Adrenal gland (tissue), 12 donors: ENCODE measurements around the gene CTCF. TPM values are rescaled to one million over a fixed set of nuclear protein-coding genes. Genes with fewer than 3 reads are reported as not detected.

ENCODE experiments used
- DNase-seq, 7 donors: peaks; one replicate each; pipeline ENCODE4 v3.0.0-alpha.2; 2019 to 2020
- H3K27ac ChIP-seq, 5 donors: fragments of 200-600 bp; sonication (generic) in 4 of 5; 1 replicate in 3 of 5; 2 replicates in 2 of 5; pipeline versions ENCODE4 v1.5.1 to v1.8.0; 2016 to 2020; ENCODE audit warnings: mild to moderate bottlenecking in 1 of 5
- H3K27me3 ChIP-seq: fragments of 200-600 bp; 2 replicates; pipeline ENCODE4 v1.8.0; 2021
- H3K36me3 ChIP-seq, 2 donors: fragments of 200-600 bp; replicated peaks in 1 of 2; 1 replicate in 1 of 2; 2 replicates in 1 of 2; pipeline versions ENCODE4 v1.5.1 to v1.8.0; 2018 to 2022
- H3K4me1 ChIP-seq, 2 donors: fragments of 200-600 bp; replicated peaks in 1 of 2; 1 replicate in 1 of 2; 2 replicates in 1 of 2; pipeline versions ENCODE4 v1.5.1 to v1.8.0; 2018 to 2021
- H3K4me3 ChIP-seq, 4 donors: fragments of 200-600 bp; sonication (generic) in 3 of 4; one replicate each; pipeline ENCODE4 v1.5.1; 2016 to 2018
- H3K9me3 ChIP-seq, 3 donors: fragments of 200-600 bp; sonication (generic) in 1 of 3; replicated peaks in 1 of 3; 1 replicate in 2 of 3; 2 replicates in 1 of 3; pipeline versions ENCODE4 v1.5.1 to v1.8.0; 2016 to 2021
- POLR2A ChIP-seq, 2 donors: fragments of 450-650 bp; IDR thresholded peaks; one replicate each; pipeline ENCODE4 v1.6.1; 2017; ENCODE audit warnings: antibody characterized with exemption in 2 of 2, mild to moderate bottlenecking in 2 of 2, moderate library complexity in 1 of 2
- WGBS, 4 donors: extraction: QIAGEN DNeasy Blood & Tissue Kit in 2 of 4; methylation state at CpG; one replicate each; pipeline versions ENCODE4 v1.1.5 to v1.1.7; 2013 to 2017; 5-methylcytosine and 5-hydroxymethylcytosine counted together
- intact Hi-C, 2 donors: fragments of 100-400 bp; cut with DNase I; formaldehyde crosslinking; loops; one replicate each; pipeline versions ENCODE4 v1.14.1 to v1.15.0; 2022 to 2023
- polyA plus RNA-seq, 3 donors: library from polyadenylated mRNA; stranded (reverse); fragments of 200-250 nt in 2 of 3; fragments of 350-450 nt in 1 of 3; fragmentation: Illumina TruSeq in 1 of 3; extraction: RNeasy Lipid Tissue Mini Kit (QIAGEN cat#74804) in 1 of 3; gene quantifications; one replicate each; pipeline ENCODE4 v1.2.3, GENCODE V29; 2013 to 2014
- total RNA-seq, 9 donors: library from RNA; depleted of rRNA in 4 of 9; stranded (reverse); fragments of >200 nt in 4 of 9; fragments of 120-200 nt in 1 of 9; fragmentation: NEBNext Ultra II Directional in 1 of 9; extraction: Animal tissue kit (Norgen Biotek cat#: 25700) in 1 of 9; gene quantifications; one replicate each; pipeline versions ENCODE4 v1.1.0 to v1.2.4, GENCODE V29; 2013 to 2023
- TF ChIP-seq, protein P1 (sequence below), 6 experiments: fragments of 450-650 bp in 4 of 6; fragments of 200-600 bp in 2 of 6; sonication (generic) in 1 of 6; IDR thresholded peaks; 1 replicate in 5 of 6; 2 replicates in 1 of 6; pipeline versions ENCODE4 v1.5.1 to v1.8.0; 2016 to 2021; ENCODE audit warnings: antibody characterized with exemption in 6 of 6, mild to moderate bottlenecking in 2 of 6, moderate library complexity in 1 of 6
- donor health status: healthy with polysubstance abuse.
- donor health status: Bipolar disorder and iron deficiency.
- donor health status: DM: yes; HTN: yes; CAD: no.
- donor health status: DM: no; HTN: no; CAD: no.
- donor health status: DM: no; HTN: no; CAD: no.
- donor health status: DM: yes; HTN: yes; CAD: no.

CTCF gene
- total and polyA plus RNA-seq, 12 donors: 18.4 to 53.5 (median 29.9) TPM

- Histone ChIP-seq H3K27me3 (peaks cover 14% of the 10 kb centered on the region), H3K36me3 (no peaks in the 10 kb centered on the region), H3K9me3 (no peaks in the 10 kb centered on the region), H3K4me1 (peaks cover 13 to 14% of the 10 kb centered on the region in 2 donors), H3K4me3 (no peak overlapping the region), H3K27ac (no peak overlapping the region)
- WGBS, 4 donors: 62 to 76% (median 66%) methylated on average over 4 of the region's 4 CpGs
- TF ChIP-seq POLR2A (IDR thresholded peaks at IDR 0.05): no peak
- TF ChIP-seq, protein P1, sequence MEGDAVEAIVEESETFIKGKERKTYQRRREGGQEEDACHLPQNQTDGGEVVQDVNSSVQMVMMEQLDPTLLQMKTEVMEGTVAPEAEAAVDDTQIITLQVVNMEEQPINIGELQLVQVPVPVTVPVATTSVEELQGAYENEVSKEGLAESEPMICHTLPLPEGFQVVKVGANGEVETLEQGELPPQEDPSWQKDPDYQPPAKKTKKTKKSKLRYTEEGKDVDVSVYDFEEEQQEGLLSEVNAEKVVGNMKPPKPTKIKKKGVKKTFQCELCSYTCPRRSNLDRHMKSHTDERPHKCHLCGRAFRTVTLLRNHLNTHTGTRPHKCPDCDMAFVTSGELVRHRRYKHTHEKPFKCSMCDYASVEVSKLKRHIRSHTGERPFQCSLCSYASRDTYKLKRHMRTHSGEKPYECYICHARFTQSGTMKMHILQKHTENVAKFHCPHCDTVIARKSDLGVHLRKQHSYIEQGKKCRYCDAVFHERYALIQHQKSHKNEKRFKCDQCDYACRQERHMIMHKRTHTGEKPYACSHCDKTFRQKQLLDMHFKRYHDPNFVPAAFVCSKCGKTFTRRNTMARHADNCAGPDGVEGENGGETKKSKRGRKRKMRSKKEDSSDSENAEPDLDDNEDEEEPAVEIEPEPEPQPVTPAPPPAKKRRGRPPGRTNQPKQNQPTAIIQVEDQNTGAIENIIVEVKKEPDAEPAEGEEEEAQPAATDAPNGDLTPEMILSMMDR (IDR thresholded peaks at IDR 0.05): no peak
- intact Hi-C loops: loop anchor here in 1 of 2 donors (5.0 kb wide), 1 partner anchor 108 kb away; no protein-coding TSS in a partner anchor
- DNase-seq: no peak
Measured at GRCh38 chr16:67655363-67655762, 93.0 kb downstream of the CTCF start.

GRCh38 chr16:67656344-67657016 lies 94.2 kb downstream of the CTCF start:
- Histone ChIP-seq H3K9me3 (no peaks in the 10 kb centered on the region), H3K4me3 (no peak overlapping the region), H3K36me3 (no peaks in the 10 kb centered on the region), H3K27ac (no peak overlapping the region), H3K4me1 (peaks cover 14 to 19% of the 10 kb centered on the region in 2 donors), H3K27me3 (peaks cover 14% of the 10 kb centered on the region)
- no peak for DNase-seq
- TF ChIP-seq POLR2A (IDR thresholded peaks at IDR 0.05): no peak
- TF ChIP-seq, protein P1 (IDR thresholded peaks at IDR 0.05): no peak
- intact Hi-C loops: loop anchor here in 1 of 2 donors (5.0 kb wide), 1 partner anchor 109 kb away; no protein-coding TSS in a partner anchor
- 57 to 88% (median 86%) methylated on average over 1 to 9 of the region's 9 CpGs; no CpG with 5 or more reads in 1 of the 4 donors for WGBS, 4 donors

- no peak overlapping the region for H3K4me3 ChIP-seq
- no peak for DNase-seq
- 83 to 96% (median 93%) methylated on average over 9 to 16 of the region's 16 CpGs for WGBS, 4 donors
- H3K36me3 ChIP-seq: no peaks in the 10 kb centered on the region
- H3K4me1 ChIP-seq: peaks cover 14 to 21% of the 10 kb centered on the region in 2 donors
- no peak overlapping the region for H3K27ac ChIP-seq
- no peaks in the 10 kb centered on the region for H3K9me3 ChIP-seq
- TF ChIP-seq, protein P1 (IDR thresholded peaks at IDR 0.05): no peak
- TF ChIP-seq POLR2A (IDR thresholded peaks at IDR 0.05): no peak
- H3K27me3 ChIP-seq: peaks cover 14% of the 10 kb centered on the region
- intact Hi-C loops: loop anchor here in 1 of 2 donors (5.0 kb wide), 1 partner anchor 110 kb away; no protein-coding TSS in a partner anchor
Measured at GRCh38 chr16:67657017-67657608, 94.8 kb downstream of the CTCF start.

GRCh38 chr16:67657751-67658518 lies 95.6 kb downstream of the CTCF start:
- 92 to 96% (median 94%) methylated on average over 3 to 18 of the region's 18 CpGs for WGBS, 4 donors
- Histone ChIP-seq H3K27ac (no peak overlapping the region), H3K4me3 (no peak overlapping the region), H3K27me3 (peaks cover 14% of the 10 kb centered on the region), H3K4me1 (peaks cover 14 to 21% of the 10 kb centered on the region in 2 donors), H3K36me3 (peaks cover 0 to 8% of the 10 kb centered on the region in 2 donors), H3K9me3 (no peaks in the 10 kb centered on the region)
- TF ChIP-seq POLR2A (IDR thresholded peaks at IDR 0.05): no peak
- TF ChIP-seq, protein P1 (IDR thresholded peaks at IDR 0.05): no peak
- no peak for DNase-seq
- intact Hi-C loops: loop anchor here in 1 of 2 donors (5.0 kb wide), 1 partner anchor 111 kb away; no protein-coding TSS in a partner anchor
